Kidney (tissue), 14 donors: Measurements from ENCODE around the gene AGR3. TPM values are rescaled to one million over a fixed set of nuclear protein-coding genes. Genes with fewer than 3 reads are reported as not detected.

Source experiments
- DNase-seq, 5 donors: peaks; one replicate each; pipeline ENCODE4 v3.0.0-alpha.2; 2013 to 2020
- FAIRE-seq: peaks from 2 replicates; lab custom pipeline; 2012; peaks lifted over from hg19 to GRCh38; lab: Jason Lieb, UNC
- H3K27ac ChIP-seq, 2 donors: one replicate each; pipeline ENCODE4 v1.7.0; 2013; ENCODE audit warnings: low read depth in 2 of 2, low read length in 2 of 2, inconsistent platforms in 1 of 2
- H3K27me3 ChIP-seq: one replicate; pipeline ENCODE4 v1.7.1; 2013; ENCODE audit warnings: low read length, inconsistent platforms; ENCODE audit not compliant: control insufficient read depth, insufficient read depth
- H3K36me3 ChIP-seq, 3 donors: one replicate each; pipeline versions ENCODE4 v1.7.0 to v1.7.1; 2013; ENCODE audit warnings: low read length in 3 of 3, control low read depth in 1 of 3, inconsistent platforms in 1 of 3; ENCODE audit not compliant: insufficient read depth in 3 of 3, control insufficient read depth in 2 of 3
- H3K4me1 ChIP-seq, 3 donors: one replicate each; pipeline versions ENCODE4 v1.7.0 to v1.7.1; 2013; ENCODE audit warnings: low read length in 3 of 3, inconsistent platforms in 1 of 3, low read depth in 1 of 3; ENCODE audit not compliant: control insufficient read depth in 2 of 3, insufficient read depth in 2 of 3
- H3K4me3 ChIP-seq, 3 donors: one replicate each; pipeline versions ENCODE4 v1.7.0 to v1.8.1; 2013; ENCODE audit warnings: low read length in 3 of 3, control low read depth in 1 of 3, inconsistent platforms in 1 of 3
- H3K9ac ChIP-seq, 3 donors: one replicate each; pipeline versions ENCODE4 v1.7.0 to v1.7.1; 2013; ENCODE audit warnings: low read length in 3 of 3, control low read depth in 1 of 3, inconsistent platforms in 1 of 3
- H3K9me3 ChIP-seq, 3 donors: one replicate each; pipeline versions ENCODE4 v1.7.0 to v1.7.1; 2013; ENCODE audit warnings: low read length in 3 of 3, control low read depth in 1 of 3, inconsistent platforms in 1 of 3; ENCODE audit not compliant: control insufficient read depth in 2 of 3, insufficient read depth in 1 of 3
- intact Hi-C: fragments of 100-400 bp; cut with DNase I; formaldehyde crosslinking; loops from one replicate; pipeline ENCODE4 v1.11.1; 2022
- polyA plus RNA-seq: library from polyadenylated mRNA; stranded (reverse); fragments of 350-450 nt; fragmentation: Illumina TruSeq; extraction: RNeasy Lipid Tissue Mini Kit (QIAGEN cat#74804); gene quantifications from one replicate; pipeline ENCODE4 v1.2.3, GENCODE V29; 2014; ENCODE audit warnings: low read depth, low replicate concordance; ENCODE audit not compliant: insufficient read depth
- total RNA-seq: library from RNA; stranded (reverse); fragmentation: NEBNext Ultra II Directional; extraction: Animal tissue kit (Norgen Biotek cat#: 25700); gene quantifications from one replicate; pipeline ENCODE4 v1.2.1, GENCODE V29; 2021
- TF ChIP-seq, protein P1 (sequence below): IDR thresholded peaks from 3 replicates; pipeline ENCODE4 v1.5.1; 2012; ENCODE audit warnings: mild to moderate bottlenecking, moderate library complexity, borderline replicate concordance; ENCODE audit not compliant: insufficient read depth; ENCODE audit errors: extremely low read depth
- donor health status: control.
- donor health status: control.
- donor health status: control.
- donor health status: control.
- donor health status: control.
- donor health status: DM: yes; HTN: yes; CAD: no.
- donor health status: Normal renal cell carcinoma (clear cell type).

The AGR3 gene
- total and polyA plus RNA-seq, 2 donors from 2014 or later = 1.7 to 20.3 TPM

DNA sequence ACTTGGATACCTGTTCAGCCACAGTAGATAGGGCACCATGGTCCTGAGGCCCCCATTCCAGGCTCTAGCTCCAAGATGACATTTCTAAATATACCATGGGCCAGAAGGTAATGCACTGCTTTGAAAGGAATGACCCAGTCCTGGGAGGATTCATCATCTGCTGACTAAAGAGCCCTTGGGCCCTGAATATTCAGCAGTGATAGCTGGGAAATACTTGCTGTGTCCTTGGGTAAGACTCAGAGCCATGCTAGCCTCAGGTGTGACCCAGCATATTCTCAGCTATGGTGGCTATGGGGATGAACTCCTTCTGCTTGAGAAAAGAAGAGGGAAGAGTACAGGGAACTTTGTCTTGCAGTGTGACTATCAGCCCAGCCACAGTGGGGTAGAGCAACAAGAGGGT lies 55.7 kb downstream of the AGR3 start:
- Histone ChIP-seq H3K4me1 (no peaks in the 10 kb centered on the region), H3K27me3 (no peaks in the 10 kb centered on the region), H3K9me3 (no peaks in the 10 kb centered on the region), H3K9ac (no peak overlapping the region), H3K36me3 (no peaks in the 10 kb centered on the region), H3K4me3 (no peak overlapping the region), H3K27ac (no peak overlapping the region)
- intact Hi-C loops = no loop called here
- no peak for FAIRE-seq
- no peak for DNase-seq
- TF ChIP-seq, protein P1, sequence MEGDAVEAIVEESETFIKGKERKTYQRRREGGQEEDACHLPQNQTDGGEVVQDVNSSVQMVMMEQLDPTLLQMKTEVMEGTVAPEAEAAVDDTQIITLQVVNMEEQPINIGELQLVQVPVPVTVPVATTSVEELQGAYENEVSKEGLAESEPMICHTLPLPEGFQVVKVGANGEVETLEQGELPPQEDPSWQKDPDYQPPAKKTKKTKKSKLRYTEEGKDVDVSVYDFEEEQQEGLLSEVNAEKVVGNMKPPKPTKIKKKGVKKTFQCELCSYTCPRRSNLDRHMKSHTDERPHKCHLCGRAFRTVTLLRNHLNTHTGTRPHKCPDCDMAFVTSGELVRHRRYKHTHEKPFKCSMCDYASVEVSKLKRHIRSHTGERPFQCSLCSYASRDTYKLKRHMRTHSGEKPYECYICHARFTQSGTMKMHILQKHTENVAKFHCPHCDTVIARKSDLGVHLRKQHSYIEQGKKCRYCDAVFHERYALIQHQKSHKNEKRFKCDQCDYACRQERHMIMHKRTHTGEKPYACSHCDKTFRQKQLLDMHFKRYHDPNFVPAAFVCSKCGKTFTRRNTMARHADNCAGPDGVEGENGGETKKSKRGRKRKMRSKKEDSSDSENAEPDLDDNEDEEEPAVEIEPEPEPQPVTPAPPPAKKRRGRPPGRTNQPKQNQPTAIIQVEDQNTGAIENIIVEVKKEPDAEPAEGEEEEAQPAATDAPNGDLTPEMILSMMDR = no peak

- no peak overlapping the region for H3K9ac ChIP-seq
- TF ChIP-seq, protein P1 = no peak
- no peaks in the 10 kb centered on the region for H3K9me3 ChIP-seq
- H3K4me1 ChIP-seq = no peaks in the 10 kb centered on the region
- DNase-seq = no peak
- no peak for FAIRE-seq
- no peak overlapping the region for H3K27ac ChIP-seq
- H3K4me3 ChIP-seq = no peak overlapping the region
- H3K27me3 ChIP-seq = no peaks in the 10 kb centered on the region
- no peaks in the 10 kb centered on the region for H3K36me3 ChIP-seq
- intact Hi-C loops = no loop called here
Observed at GRCh38 chr7:16822029-16822428, 59.8 kb downstream of the AGR3 start.

DNA sequence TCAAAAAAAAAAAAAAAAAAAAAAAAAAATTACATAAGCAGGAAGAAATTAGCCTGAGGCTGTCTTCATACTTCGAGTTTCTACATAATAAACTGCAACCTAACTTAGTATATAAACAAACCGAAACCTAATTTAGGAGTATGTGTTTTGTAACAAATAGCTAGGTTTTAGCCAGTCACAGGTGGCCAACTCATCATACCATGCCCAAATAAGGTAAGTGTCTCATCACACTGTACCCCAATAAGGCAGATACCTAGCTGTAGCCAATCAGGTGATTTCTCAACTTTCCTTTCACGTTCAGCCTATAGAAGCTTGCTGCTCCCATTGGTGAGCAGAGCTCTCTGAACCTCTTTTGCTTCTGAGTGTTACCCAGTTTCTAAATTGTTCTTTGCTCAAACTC lies 63.1 kb downstream of the AGR3 start:
- no peaks in the 10 kb centered on the region for H3K4me1 ChIP-seq
- TF ChIP-seq, protein P1 = no peak
- DNase-seq (no peak), FAIRE-seq (no peak)
- intact Hi-C loops = no loop called here
- H3K27ac ChIP-seq = no peak overlapping the region
- no peak overlapping the region for H3K9ac ChIP-seq
- H3K4me3 ChIP-seq = no peak overlapping the region
- H3K9me3 ChIP-seq = no peaks in the 10 kb centered on the region
- H3K36me3 ChIP-seq = no peaks in the 10 kb centered on the region
- no peaks in the 10 kb centered on the region for H3K27me3 ChIP-seq

GRCh38 chr7:16817536-16817935 lies 64.2 kb downstream of the AGR3 start:
- H3K27ac ChIP-seq = no peak overlapping the region
- intact Hi-C loops = no loop called here
- H3K4me3 ChIP-seq = no peak overlapping the region
- FAIRE-seq (no peak), DNase-seq (no peak)
- H3K4me1 ChIP-seq = no peaks in the 10 kb centered on the region
- no peak overlapping the region for H3K9ac ChIP-seq
- no peaks in the 10 kb centered on the region for H3K9me3 ChIP-seq
- no peaks in the 10 kb centered on the region for H3K27me3 ChIP-seq
- TF ChIP-seq, protein P1 = no peak
- H3K36me3 ChIP-seq = no peaks in the 10 kb centered on the region
